ENCODE measurements around the gene EYA4. TPM values are rescaled to one million over a fixed set of nuclear protein-coding genes. Genes with fewer than 3 reads are reported as not detected.

EYA4 gene
- polyA plus RNA-seq, 2 of the 4 experiments (the other 2 are of a cell fraction) = 14.4 to 28.3 TPM

GRCh38 chr6:133502441-133503335 lies 261.5 kb downstream of the EYA4 start:
- ChIA-PET CTCF (no interaction called here), POLR2A (no interaction called here)
- Histone ChIP-seq H3K4me3 (no peak overlapping the region), H3K4me2 (peak overlapping the region; percentile 18; the same call in 1 of the 3 replicates), H3K27ac (peak overlapping the region; percentile 27 to 60; a peak in 4 of 6 replicates), H3K4me1 (peaks cover 18% of the 10 kb centered on the region; the same call in 2 of the 3 replicates), H3K9me3 (no peaks in the 10 kb centered on the region)
- WGBS (ENCODE audit: missing lambda C conversion rate) = 82% methylated on average over 2 of the region's 2 CpGs
- TF ChIP-seq CBX2 (IDR thresholded peaks at IDR 0.05; ENCODE audit: borderline replicate concordance, low read depth) (no peak), RCOR1 (IDR thresholded peaks at IDR 0.05; ENCODE audit: low read depth, low read length) (no peak)
- FAIRE-seq (no peak), ATAC-seq (no peak), DNase-seq (ENCODE audit: low read depth in 1 of 2, low spot score in 1 of 2) (no peak)

- no peak for TF ChIP-seq ZSCAN20 (CRISPR knock-in tag; IDR thresholded peaks at IDR 0.05)
- TF ChIP-seq HMGXB4 (CRISPR knock-in tag; IDR thresholded peaks at IDR 0.05; ENCODE audit: borderline replicate concordance) = no peak
- TF ChIP-seq HOXB13 (CRISPR knock-in tag; IDR thresholded peaks at IDR 0.05; ENCODE audit: low read depth) = no peak
- no peak overlapping the region for H3K4me2 ChIP-seq
- FAIRE-seq = no peak
- ChIA-PET CTCF (no interaction called here), POLR2A (no interaction called here)
- H3K9me3 ChIP-seq = no peaks in the 10 kb centered on the region
- no peak for ATAC-seq
- no peak for DNase-seq (ENCODE audit: low read depth in 1 of 2, low spot score in 1 of 2)
- no peak overlapping the region; a peak in 1 of 6 replicates for H3K27ac ChIP-seq
- H3K4me3 ChIP-seq = no peak overlapping the region
- peaks cover 18% of the 10 kb centered on the region; the same call in 2 of the 3 replicates for H3K4me1 ChIP-seq
- WGBS (ENCODE audit: missing lambda C conversion rate) = 81% methylated on average over 1 of the region's 1 CpG
Measured at GRCh38 chr6:133503336-133503729, 262.2 kb downstream of the EYA4 start.

GRCh38 chr6:133504158-133504557 lies 263.0 kb downstream of the EYA4 start:
- WGBS (ENCODE audit: missing lambda C conversion rate) = 91% methylated on average over 6 of the region's 6 CpGs
- no peaks in the 10 kb centered on the region for H3K9me3 ChIP-seq
- FAIRE-seq = no peak
- H3K27ac ChIP-seq = no peak overlapping the region; a peak in 1 of 6 replicates
- H3K4me2 ChIP-seq = no peak overlapping the region
- no peak for ATAC-seq
- no peak for DNase-seq (ENCODE audit: low read depth in 1 of 2, low spot score in 1 of 2)
- TF ChIP-seq NFE2L2 (conservative IDR thresholded peaks at IDR 0.05; ENCODE audit: low read length) (no peak), RNF2 (IDR thresholded peaks at IDR 0.05; ENCODE audit: borderline replicate concordance, low read depth) (no peak), MYC (IDR thresholded peaks at IDR 0.05; ENCODE audit: borderline replicate concordance, low read length) (no peak), TFCP2L1 (CRISPR knock-in tag; IDR thresholded peaks at IDR 0.05) (no peak), CTCF (IDR thresholded peaks at IDR 0.05) (no peak), USF2 (IDR thresholded peaks at IDR 0.05) (no peak)
- no peak overlapping the region for H3K4me3 ChIP-seq
- CTCF ChIA-PET = interaction anchor here (1.1 kb wide), 1 partner anchor 420 kb away, joined by 3 read pairs; no protein-coding TSS in a partner anchor
- POLR2A ChIA-PET = no interaction called here
- peaks cover 18% of the 10 kb centered on the region; the same call in 2 of the 3 replicates for H3K4me1 ChIP-seq

GRCh38 chr6:133504761-133505160 lies 263.6 kb downstream of the EYA4 start:
- CTCF ChIA-PET = interaction anchor here (1.1 kb wide), 1 partner anchor 419 kb away, joined by 3 read pairs; no protein-coding TSS in a partner anchor
- Histone ChIP-seq H3K4me2 (no peak overlapping the region), H3K9me3 (no peaks in the 10 kb centered on the region), H3K4me1 (peaks cover 20% of the 10 kb centered on the region; the same call in 2 of the 3 replicates), H3K27ac (no peak overlapping the region), H3K4me3 (no peak overlapping the region)
- WGBS (ENCODE audit: missing lambda C conversion rate) = 94% methylated on average over 3 of the region's 3 CpGs
- ATAC-seq (no peak), FAIRE-seq (no peak), DNase-seq (ENCODE audit: low read depth in 1 of 2, low spot score in 1 of 2) (no peak)
- POLR2A ChIA-PET = no interaction called here
- TF ChIP-seq HOXB13 (CRISPR knock-in tag; IDR thresholded peaks at IDR 0.05; ENCODE audit: low read depth) = no peak
- TF ChIP-seq REST (IDR thresholded peaks at IDR 0.05) = no peak
- TF ChIP-seq CBX2 (IDR thresholded peaks at IDR 0.05; ENCODE audit: borderline replicate concordance, low read depth) = no peak
- no peak for TF ChIP-seq BHLHE40 (IDR thresholded peaks at IDR 0.05; ENCODE audit: low read depth, low read length)
- TF ChIP-seq KDM5A (IDR thresholded peaks at IDR 0.05) = no peak
- no peak for TF ChIP-seq CTCF (IDR thresholded peaks at IDR 0.05)
- TF ChIP-seq HES2 (IDR thresholded peaks at IDR 0.05) = no peak
